SK-N-DZ (cell line): ENCODE data around the gene FOXF1.

Experiments used
- DNase-seq: peaks from one replicate; pipeline ENCODE4 v3.0.0-alpha.2; 2015; ENCODE audit warnings: low spot score

The FOXF1 gene

GRCh38 chr16:86504315-86505184 lies 5.8 kb upstream of the FOXF1 start:
- DNase-seq = no peak

GRCh38 chr16:86505185-86505898 lies 5.0 kb upstream of the FOXF1 start:
- DNase-seq = no peak

DNA sequence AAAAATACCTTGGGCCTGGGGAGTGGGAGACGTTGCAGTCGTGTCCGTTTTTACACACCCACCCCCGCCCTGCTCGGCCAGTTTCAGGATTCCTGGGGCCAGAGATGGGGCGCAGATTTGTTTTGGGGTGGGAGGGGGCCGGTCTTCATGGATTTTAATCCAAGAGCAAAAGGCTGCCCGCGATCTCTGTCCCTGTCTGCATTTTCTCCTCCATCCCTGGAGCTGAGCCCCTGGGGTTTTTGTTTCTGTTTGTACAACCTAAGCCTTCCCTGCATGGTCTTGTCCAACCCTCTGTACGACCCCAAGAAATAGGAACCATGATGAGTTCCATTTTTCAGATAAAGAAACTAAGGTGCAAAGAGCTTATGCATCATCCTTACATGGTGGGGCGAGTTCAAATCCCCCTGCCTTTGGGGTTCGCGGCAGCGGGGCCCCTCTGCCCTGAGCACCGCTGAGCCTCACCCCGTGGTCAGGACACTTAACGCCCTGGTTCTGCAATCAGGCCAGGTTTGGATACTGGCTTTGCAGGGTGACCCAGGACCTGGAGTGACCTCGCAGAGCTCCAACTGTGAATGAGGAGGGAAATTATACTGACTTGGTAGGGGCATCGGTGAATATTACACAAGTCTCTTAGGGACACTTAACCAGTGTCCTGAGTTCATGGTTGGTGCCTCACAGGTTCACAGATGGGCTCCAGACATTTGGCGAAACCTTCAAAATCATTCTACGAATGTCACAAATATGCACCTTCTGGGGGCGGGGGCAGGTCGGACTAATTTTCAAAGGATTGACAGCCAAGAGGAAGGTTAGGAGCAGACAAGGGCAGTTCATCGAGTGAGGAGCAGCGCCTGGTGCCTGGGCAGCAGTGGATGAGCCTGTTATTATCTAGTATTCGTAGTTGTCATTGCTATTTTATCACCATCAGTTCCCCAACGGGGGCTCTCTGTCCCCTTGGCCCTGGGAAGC lies 4.1 kb upstream of the FOXF1 start:
- no peak for DNase-seq

DNA sequence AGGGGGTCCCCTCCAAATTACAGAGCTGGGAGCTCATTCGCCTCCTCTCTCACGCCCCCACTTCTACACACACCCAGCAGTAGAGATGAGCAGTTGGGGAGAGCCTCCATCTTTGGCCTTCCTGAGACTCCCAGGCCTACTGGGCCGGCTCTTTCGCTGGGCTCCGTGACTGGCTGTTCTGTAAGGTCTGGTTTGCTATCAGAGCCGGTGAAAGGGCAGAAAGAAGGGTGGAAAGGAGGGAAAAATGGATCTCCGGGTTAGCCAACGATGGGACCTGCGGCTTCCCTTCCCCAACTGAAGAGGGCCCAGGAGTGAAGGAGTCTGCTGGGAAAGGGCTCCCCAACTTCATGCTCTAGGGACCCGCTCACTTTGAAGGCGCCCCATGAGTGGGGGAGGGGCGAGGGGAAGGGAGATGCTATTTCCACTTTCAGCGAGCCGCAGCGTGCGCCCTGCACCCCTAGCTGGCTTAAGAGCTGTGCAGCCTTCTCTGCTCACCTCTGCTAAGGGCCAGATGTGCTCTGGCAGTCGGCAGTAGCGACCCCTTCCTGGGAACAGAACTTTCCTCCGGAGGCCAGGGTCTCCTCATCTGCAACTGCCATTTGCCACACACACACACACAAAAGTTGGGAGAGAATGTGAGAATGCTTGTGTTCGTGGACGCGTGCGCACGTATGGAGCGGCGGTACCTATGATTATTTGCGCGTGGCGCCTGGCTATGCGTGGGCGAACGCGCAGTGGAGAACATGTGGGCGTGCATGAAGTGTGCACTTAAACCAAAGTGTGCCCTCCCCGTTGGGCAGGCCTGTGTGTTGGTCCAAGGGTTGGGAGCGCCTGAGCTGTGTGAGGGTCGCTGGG lies 2.9 kb upstream of the FOXF1 start:
- DNase-seq = no peak

DNA sequence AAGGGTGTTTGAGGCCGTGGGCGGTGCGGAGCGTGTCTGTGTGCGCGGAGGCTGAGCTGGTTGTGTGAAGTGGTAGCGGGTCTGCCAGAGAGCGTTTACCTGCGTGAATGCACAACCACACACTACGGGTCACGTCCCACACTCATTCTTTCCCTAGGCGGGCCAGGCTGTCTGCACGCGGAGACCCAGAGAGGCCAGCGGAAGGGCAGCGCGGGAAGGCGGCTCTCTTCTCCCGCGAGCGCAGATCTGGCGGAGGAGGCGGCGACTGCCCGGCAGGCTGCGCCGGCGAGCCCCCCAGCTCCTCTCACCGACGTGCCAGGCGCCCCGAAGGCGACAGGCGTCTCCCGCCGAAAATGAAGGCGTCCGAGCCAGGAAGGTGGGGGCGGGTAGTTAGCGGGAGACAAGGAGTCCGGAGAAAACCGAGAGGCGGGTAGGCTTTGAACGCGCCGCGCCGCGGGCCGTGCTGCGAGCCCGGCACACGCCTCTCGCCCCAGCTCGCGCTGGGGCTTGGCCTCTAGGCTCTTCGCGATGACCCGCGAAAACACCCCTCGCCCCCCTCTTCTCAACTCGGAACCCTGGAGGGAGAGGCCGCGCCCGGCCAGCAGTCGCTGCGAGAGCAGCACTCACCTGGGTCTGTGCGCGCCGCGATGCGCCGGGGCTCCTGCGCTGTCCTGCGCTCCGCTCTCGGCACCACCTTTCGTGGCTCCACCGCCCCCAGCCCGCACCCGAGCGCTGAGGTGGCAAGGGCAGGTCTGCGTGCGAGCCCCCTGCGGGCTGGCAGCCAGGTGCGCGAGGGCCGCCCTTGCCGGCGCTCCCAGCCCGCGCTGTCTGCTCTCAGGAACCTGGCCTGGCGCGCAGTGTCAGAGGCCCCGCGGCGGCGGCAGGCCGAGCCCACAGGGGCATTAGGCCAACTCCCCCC lies 2.0 kb upstream of the FOXF1 start:
- DNase-seq = no peak

GRCh38 chr16:86508947-86509758 lies 1.2 kb upstream of the FOXF1 start:
- no peak for DNase-seq

DNA sequence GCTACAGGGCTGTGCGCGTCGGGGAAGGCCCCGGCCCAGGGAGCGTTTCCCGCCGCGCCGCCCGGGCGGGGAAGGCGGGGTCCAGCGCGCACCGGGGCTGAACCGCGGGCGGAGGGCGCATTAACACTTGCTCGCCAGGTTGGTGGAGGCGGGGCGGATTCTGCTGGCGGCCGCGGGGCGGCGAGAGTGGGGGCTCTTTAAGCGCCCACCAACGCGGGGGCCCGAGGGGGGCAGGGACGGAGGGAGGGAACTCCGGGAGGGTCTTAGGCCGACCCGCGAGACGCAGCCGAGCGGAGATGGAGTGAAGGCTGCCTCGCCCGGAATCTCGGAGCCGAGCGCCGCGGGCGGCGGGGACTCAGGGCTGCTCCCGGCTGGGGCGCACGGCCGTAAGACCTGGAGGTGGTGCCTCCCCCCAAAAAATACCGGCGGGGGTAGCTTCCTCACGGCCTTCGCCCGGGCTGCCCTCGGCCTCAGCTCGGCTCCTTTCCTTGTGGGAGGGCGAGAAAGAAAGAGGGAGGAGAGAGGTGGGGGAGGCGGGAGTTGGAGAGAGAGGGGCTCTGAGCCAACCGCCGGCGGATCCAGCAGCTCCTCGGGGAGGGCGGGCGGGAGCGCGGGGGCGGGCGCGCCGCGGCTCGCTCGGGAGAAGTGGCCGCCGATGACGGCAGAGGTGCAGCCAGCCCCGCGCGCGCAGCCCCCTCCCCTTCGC lies 415 bp upstream of the FOXF1 start:
- DNase-seq = no peak

- no peak for DNase-seq
These were observed 1.2 kb downstream of the FOXF1 start for GRCh38 chr16:86511317-86512161.

GRCh38 chr16:86512301-86512859 lies 2.1 kb downstream of the FOXF1 start:
- DNase-seq = no peak

DNA sequence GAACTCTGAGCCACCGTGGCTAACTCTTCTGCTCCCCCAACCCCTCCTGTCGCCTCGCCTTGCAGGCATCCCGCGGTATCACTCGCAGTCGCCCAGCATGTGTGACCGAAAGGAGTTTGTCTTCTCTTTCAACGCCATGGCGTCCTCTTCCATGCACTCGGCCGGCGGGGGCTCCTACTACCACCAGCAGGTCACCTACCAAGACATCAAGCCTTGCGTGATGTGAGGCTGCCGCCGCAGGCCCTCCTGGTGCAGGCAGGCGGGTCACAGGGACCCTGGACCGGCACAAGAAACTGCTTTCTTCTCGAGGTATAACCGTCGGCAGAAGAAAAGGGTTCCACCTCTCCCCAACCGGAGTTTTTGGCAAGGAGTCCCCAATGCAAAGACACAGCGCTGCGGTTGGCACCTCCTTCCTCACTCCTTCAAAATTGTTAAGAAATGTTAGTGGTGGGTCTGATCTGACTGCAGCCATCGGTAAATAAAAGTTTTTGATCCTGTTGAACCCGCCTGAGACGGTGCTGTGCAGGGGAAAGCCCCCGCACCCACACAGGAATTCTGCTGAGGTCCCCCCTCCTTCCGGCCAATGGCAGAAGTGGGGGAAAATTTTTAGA lies 2.6 kb downstream of the FOXF1 start:
- no peak for DNase-seq

- DNase-seq = no peak
These were observed 3.3 kb downstream of the FOXF1 start for GRCh38 chr16:86513471-86514277.

DNA sequence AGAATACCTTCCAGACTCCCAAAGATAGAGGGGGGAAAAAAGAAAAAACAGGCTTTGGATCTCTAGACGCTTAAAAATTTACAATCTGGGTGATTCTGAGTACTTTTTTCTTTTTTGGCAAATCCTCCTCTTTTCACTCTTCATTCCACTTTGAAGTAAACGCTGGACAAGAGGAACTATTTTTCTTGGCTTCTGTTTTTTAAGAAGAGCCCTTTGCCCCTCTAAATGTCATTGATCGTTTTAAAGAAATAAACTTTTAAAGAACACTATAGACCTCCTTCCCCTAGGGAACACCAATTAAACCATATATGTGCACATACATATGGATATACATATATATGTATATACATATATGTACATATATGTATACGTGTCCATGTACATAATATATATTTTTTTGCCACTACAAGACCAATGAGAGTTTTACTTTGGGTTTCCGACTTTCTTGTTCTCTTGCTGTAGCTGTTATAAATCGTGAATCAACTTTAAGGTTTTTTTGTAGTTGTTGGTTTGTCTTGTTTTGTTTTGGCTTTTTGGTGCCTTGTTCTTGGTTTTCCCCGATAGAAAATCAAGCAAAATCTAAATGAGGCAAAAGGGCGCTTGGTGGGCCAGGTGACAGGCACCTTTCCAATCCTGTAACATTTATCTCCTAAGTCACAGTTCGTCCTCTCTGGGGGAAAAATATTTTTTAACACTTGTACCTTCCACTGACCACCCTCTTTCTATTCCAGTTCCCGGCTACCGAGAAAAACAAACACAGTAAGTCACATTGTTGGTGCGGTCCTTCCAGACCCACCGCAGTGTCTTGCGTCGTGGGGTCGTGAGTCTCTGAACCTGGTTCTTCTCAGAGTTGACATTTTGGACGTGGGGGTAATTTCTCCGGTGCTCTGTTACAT lies 4.4 kb downstream of the FOXF1 start:
- no peak for DNase-seq

DNA sequence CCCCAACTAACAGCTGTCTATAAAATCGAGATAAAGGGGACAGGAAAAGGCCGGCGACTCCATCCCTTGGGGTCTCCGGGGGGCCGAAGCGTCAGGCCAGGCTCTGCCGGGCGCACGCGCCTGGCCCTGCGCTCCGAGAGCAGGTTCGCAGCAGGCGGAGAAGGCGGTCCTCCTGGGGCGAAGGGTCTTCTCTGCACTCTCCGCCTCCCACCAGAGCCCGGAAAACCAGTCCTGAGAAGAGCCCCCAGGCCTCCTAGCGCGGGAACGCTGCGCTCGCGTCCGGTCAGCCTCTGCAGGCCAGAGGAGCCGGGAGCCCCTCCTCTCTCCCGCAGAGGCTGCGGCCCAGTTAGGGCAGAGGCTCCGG lies 5.1 kb downstream of the FOXF1 start:
- DNase-seq = no peak

GRCh38 chr16:86515777-86516622 lies 5.7 kb downstream of the FOXF1 start:
- no peak for DNase-seq
